Measurements from ENCODE around the gene EPC1. TPM values are rescaled to one million over a fixed set of nuclear protein-coding genes. Genes with fewer than 3 reads are reported as not detected.

The EPC1 gene
- total and polyA plus RNA-seq, 10 of the 15 experiments (the other 5 are each of a cell fraction or from before 2014, with no cell fraction given) = 6.8 to 59.2 (median 19.4) TPM

DNA sequence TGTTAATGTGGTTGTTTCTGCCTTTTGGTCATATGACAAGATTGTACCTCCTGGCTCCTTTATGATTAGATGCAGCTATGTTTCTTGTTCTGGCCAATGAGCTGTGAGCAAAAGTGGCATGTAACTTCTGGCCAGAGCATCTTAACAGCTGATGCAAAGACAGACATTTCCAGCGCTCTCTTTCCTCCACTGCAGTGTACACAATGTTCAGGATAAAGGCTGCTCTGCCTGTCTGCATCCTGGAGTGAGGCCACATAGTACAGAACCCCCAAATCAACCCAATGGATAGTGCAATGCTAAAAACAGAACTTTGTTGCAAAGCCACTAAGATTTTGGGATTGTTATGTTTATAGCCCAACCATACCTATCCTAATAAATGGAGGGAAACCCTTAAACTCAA lies 17.9 kb downstream of the EPC1 start:
- SMC1A ChIA-PET (ENCODE audit: uncharacterized antibody, unreplicated experiment) = interaction anchor here (1.2 to 2.6 kb wide), 9 partner anchors 9 to 50 kb away, joined by 3 to 20 read pairs (median 7); no protein-coding TSS in a partner anchor
- Histone ChIP-seq H3K4me3 (no peak overlapping the region), H3K79me2 (ENCODE audit: control insufficient read depth, insufficient read depth, low read length) (peaks cover 100% of the 10 kb centered on the region), H3K36me3 (ENCODE audit: control insufficient read depth in 2 of 2, insufficient read depth in 2 of 2, low read length in 1 of 2) (peaks cover 0 to 5% of the 10 kb centered on the region in 2 experiments; a peak in 2 of 4 replicates), H3K4me2 (ENCODE audit: control insufficient read depth, insufficient read depth) (peak overlapping the region; percentile 30), H4K20me1 (ENCODE audit: control insufficient read depth, insufficient read depth) (peaks cover 5% of the 10 kb centered on the region; the same call in 1 of the 2 replicates), H3K27ac (ENCODE audit: control insufficient read depth, insufficient read depth) (peak overlapping the region; percentile 26), H2AFZ (ENCODE audit: control insufficient read depth, low read depth, low read length) (no peak overlapping the region), H3K9ac (ENCODE audit: control insufficient read depth, insufficient read depth, low read length) (no peak overlapping the region), H3K4me1 (ENCODE audit: control insufficient read depth, insufficient read depth, low read length) (peaks cover 49% of the 10 kb centered on the region), H3K27me3 (replicated peaks in 1 of 2; ENCODE audit: control insufficient read depth in 2 of 2, insufficient read depth in 2 of 2, low read length in 1 of 2) (no peaks in the 10 kb centered on the region), H3K9me3 (replicated peaks; ENCODE audit: control insufficient read depth, insufficient read depth, low read length) (no peaks in the 10 kb centered on the region; the same call in 1 of the 3 replicates)
- FAIRE-seq (no peak), ATAC-seq (no peak), DNase-seq (ENCODE audit: low read depth, low spot score) (no peak)
- intact Hi-C loops (cut with micrococcal nuclease; ENCODE audit: unreplicated experiment) (no loop called here), in situ Hi-C loops (cut with MboI) (no loop called here)
- POLR2A ChIA-PET = interaction anchor here (1.0 to 3.6 kb wide), 6 partner anchors 11 to 33 kb away, joined by 3 to 16 read pairs (median 5); no protein-coding TSS in a partner anchor
- no TSS peak for BruUV-seq (replicated peaks)
- RAD21 ChIA-PET (ENCODE audit: unreplicated experiment) = interaction anchor here (0.8 to 1.9 kb wide), 8 partner anchors 9 to 116 kb away, joined by 3 to 11 read pairs (median 4); partner anchors contain the start of gene CCDC7
- CTCF ChIA-PET = interaction anchor here (1.3 to 2.5 kb wide), 4 partner anchors 9 to 38 kb away, joined by 3 to 12 read pairs (median 5); no protein-coding TSS in a partner anchor
- WGBS (ENCODE audit: insufficient coverage, insufficient replicate concordance, low lambda C conversion rate, missing lambda C conversion rate) = 91% methylated on average over 1 of the region's 1 CpG
- no peak for TF ChIP-seq GABPA (IDR thresholded peaks at IDR 0.05; ENCODE audit: low read depth)
- no peak for TF ChIP-seq RELA (IDR thresholded peaks at IDR 0.05; ENCODE audit: borderline replicate concordance, partially characterized antibody)
- TF ChIP-seq MTA3 (IDR thresholded peaks at IDR 0.05; ENCODE audit: borderline replicate concordance, low read length) = no peak
- TF ChIP-seq MEF2B (IDR thresholded peaks at IDR 0.05; ENCODE audit: partially characterized antibody, poor library complexity, severe bottlenecking) = no peak
- no peak for TF ChIP-seq EZH2 (IDR thresholded peaks at IDR 0.05; ENCODE audit: borderline replicate concordance, control insufficient read depth, low read depth, low read length)
- no peak for TF ChIP-seq NR2C1 (IDR thresholded peaks at IDR 0.05)
- no peak for TF ChIP-seq ESRRA (IDR thresholded peaks at IDR 0.05; ENCODE audit: low read length)
- no peak for TF ChIP-seq CHD4 (IDR thresholded peaks at IDR 0.05)
- no peak for TF ChIP-seq ZNF274 (IDR thresholded peaks at IDR 0.05; ENCODE audit: insufficient read depth, insufficient read length)

Data from GM12878 (cell line).